Parathyroid adenoma (tissue), 2 donors: ENCODE data around the gene JAK1.

Experiments
- H2AFZ ChIP-seq: fragments of 300-600 bp; sonication (generic); one replicate; pipeline ENCODE4 v1.7.0; 2017; ENCODE audit warnings: antibody characterized with exemption, mild to moderate bottlenecking
- H3K27ac ChIP-seq: fragments of 300-600 bp; sonication (generic); one replicate; pipeline ENCODE4 v1.7.0; 2017
- H3K27me3 ChIP-seq: fragments of 300-600 bp; sonication (generic); one replicate; pipeline ENCODE4 v1.7.0; 2017; ENCODE audit warnings: low read length; ENCODE audit not compliant: control insufficient read depth, insufficient read depth
- H3K36me3 ChIP-seq: fragments of 300-600 bp; sonication (generic); one replicate; pipeline ENCODE4 v1.7.0; 2017; ENCODE audit warnings: low read length; ENCODE audit not compliant: control insufficient read depth, insufficient read depth
- H3K4me1 ChIP-seq: fragments of 300-600 bp; sonication (generic); one replicate; pipeline ENCODE4 v1.7.0; 2017; ENCODE audit warnings: control low read depth
- H3K4me2 ChIP-seq: fragments of 300-600 bp; sonication (generic); one replicate; pipeline ENCODE4 v1.7.0; 2017; ENCODE audit warnings: low read length
- H3K4me3 ChIP-seq: fragments of 300-600 bp; sonication (generic); one replicate; pipeline ENCODE4 v1.7.0; 2017; ENCODE audit warnings: low read depth, low read length
- H3K79me2 ChIP-seq: fragments of 300-600 bp; sonication (generic); one replicate; pipeline ENCODE4 v1.7.0; 2017; ENCODE audit warnings: control low read depth
- H3K9ac ChIP-seq: fragments of 300-600 bp; sonication (generic); one replicate; pipeline ENCODE4 v1.7.0; 2017; ENCODE audit warnings: mild to moderate bottlenecking
- H3K9me3 ChIP-seq: fragments of 300-600 bp; sonication (generic); one replicate; pipeline ENCODE4 v1.7.0; 2017; ENCODE audit warnings: low read length; ENCODE audit not compliant: control insufficient read depth
- TF ChIP-seq, protein P1 (sequence below): fragments of 300-600 bp; sonication (generic); IDR thresholded peaks from one replicate; pipeline ENCODE4 v1.7.0; 2017; ENCODE audit warnings: antibody characterized with exemption, mild to moderate bottlenecking
- donor health status: primary hyperparathyroidism.

Gene JAK1

DNA sequence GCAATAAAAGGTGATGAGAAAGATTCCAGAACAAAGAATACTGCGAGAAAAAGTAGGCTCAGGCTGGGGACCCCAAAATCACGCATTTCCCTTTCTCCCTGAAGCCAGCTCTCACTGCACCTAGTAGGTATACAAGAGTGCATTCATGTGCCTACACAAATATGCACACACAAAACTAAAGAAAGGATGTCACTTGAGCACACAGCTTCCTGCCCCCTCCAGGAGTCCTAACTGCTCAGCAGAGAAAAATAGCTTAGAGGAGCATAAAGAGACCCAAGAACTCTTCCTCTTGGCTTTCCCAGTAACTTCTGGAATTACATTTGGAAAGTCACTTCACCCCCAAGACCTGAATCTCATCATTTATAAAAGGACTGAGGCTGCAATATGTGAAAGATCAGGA lies 38.0 kb downstream of the JAK1 start:
- Histone ChIP-seq H3K27me3 (no peaks in the 10 kb centered on the region), H3K27ac (no peak overlapping the region), H3K4me1 (no peaks in the 10 kb centered on the region), H2AFZ (no peak overlapping the region), H3K4me3 (no peak overlapping the region), H3K36me3 (no peaks in the 10 kb centered on the region), H3K4me2 (no peak overlapping the region), H3K79me2 (peaks cover 35% of the 10 kb centered on the region), H3K9me3 (no peaks in the 10 kb centered on the region), H3K9ac (no peak overlapping the region)
- TF ChIP-seq, protein P1, sequence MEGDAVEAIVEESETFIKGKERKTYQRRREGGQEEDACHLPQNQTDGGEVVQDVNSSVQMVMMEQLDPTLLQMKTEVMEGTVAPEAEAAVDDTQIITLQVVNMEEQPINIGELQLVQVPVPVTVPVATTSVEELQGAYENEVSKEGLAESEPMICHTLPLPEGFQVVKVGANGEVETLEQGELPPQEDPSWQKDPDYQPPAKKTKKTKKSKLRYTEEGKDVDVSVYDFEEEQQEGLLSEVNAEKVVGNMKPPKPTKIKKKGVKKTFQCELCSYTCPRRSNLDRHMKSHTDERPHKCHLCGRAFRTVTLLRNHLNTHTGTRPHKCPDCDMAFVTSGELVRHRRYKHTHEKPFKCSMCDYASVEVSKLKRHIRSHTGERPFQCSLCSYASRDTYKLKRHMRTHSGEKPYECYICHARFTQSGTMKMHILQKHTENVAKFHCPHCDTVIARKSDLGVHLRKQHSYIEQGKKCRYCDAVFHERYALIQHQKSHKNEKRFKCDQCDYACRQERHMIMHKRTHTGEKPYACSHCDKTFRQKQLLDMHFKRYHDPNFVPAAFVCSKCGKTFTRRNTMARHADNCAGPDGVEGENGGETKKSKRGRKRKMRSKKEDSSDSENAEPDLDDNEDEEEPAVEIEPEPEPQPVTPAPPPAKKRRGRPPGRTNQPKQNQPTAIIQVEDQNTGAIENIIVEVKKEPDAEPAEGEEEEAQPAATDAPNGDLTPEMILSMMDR, result no peak

- Histone ChIP-seq H3K4me1 (no peaks in the 10 kb centered on the region), H3K36me3 (no peaks in the 10 kb centered on the region), H3K27me3 (no peaks in the 10 kb centered on the region), H2AFZ (no peak overlapping the region), H3K27ac (no peak overlapping the region), H3K9me3 (no peaks in the 10 kb centered on the region), H3K9ac (no peak overlapping the region), H3K4me3 (no peak overlapping the region), H3K4me2 (no peak overlapping the region), H3K79me2 (peaks cover 32% of the 10 kb centered on the region)
- TF ChIP-seq, protein P1, result no peak
Measured at GRCh38 chr1:64925594-64925993, 40.8 kb downstream of the JAK1 start.

GRCh38 chr1:64923294-64923718 lies 43.0 kb downstream of the JAK1 start:
- no peaks in the 10 kb centered on the region for H3K4me1 ChIP-seq

GRCh38 chr1:64922336-64922735 lies 44.0 kb downstream of the JAK1 start:
- no peaks in the 10 kb centered on the region for H3K4me1 ChIP-seq
- no peak overlapping the region for H2AFZ ChIP-seq
- H3K79me2 ChIP-seq, result peaks cover 31% of the 10 kb centered on the region
- no peaks in the 10 kb centered on the region for H3K27me3 ChIP-seq
- H3K9me3 ChIP-seq, result no peaks in the 10 kb centered on the region
- no peak overlapping the region for H3K27ac ChIP-seq
- no peak overlapping the region for H3K4me2 ChIP-seq
- H3K36me3 ChIP-seq, result no peaks in the 10 kb centered on the region
- no peak overlapping the region for H3K9ac ChIP-seq
- TF ChIP-seq, protein P1, result no peak
- no peak overlapping the region for H3K4me3 ChIP-seq

More at GRCh38 chr1:64923294-64923718, 43.0 kb downstream of the JAK1 start:
- Histone ChIP-seq H3K79me2 (peaks cover 35% of the 10 kb centered on the region), H2AFZ (no peak overlapping the region), H3K27me3 (no peaks in the 10 kb centered on the region), H3K4me2 (no peak overlapping the region), H3K9ac (no peak overlapping the region), H3K27ac (no peak overlapping the region), H3K4me3 (no peak overlapping the region), H3K9me3 (no peaks in the 10 kb centered on the region), H3K36me3 (no peaks in the 10 kb centered on the region)
- TF ChIP-seq, protein P1, result no peak

DNA sequence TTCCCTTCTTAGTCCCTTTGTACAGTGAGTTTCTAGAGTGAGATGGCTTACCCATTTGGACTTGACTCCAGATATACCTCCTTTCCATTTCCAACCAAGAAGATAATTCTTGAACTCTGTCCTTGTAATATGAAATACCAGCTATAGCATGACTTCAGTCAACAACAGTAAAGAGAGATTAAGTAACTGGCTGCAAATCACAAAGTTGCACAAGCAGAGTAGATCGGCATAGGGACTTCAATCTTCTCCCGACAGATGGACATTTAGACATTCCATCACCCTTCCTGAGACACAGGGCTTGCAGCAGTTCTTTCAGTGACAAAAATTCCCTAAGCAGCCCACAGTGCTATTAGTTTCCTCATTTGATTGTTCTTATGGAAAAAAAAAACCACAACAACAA lies 44.6 kb downstream of the JAK1 start:
- H3K9me3 ChIP-seq, result no peaks in the 10 kb centered on the region
- no peak overlapping the region for H3K4me2 ChIP-seq
- no peaks in the 10 kb centered on the region for H3K36me3 ChIP-seq
- TF ChIP-seq, protein P1, result no peak
- no peak overlapping the region for H3K9ac ChIP-seq
- no peak overlapping the region for H3K27ac ChIP-seq
- H2AFZ ChIP-seq, result no peak overlapping the region
- no peaks in the 10 kb centered on the region for H3K4me1 ChIP-seq
- no peak overlapping the region for H3K4me3 ChIP-seq
- no peaks in the 10 kb centered on the region for H3K27me3 ChIP-seq
- peaks cover 32% of the 10 kb centered on the region for H3K79me2 ChIP-seq
